Measurements from ENCODE around the gene MATCAP1.

GRCh38 chr16:67186550-67186950 lies 2.8 kb upstream of the MATCAP1 start:
- no peak for TF ChIP-seq CTCF (IDR thresholded peaks at IDR 0.05; ENCODE audit: low read length)
- no peak for TF ChIP-seq EZH2phosphoT487 (IDR thresholded peaks at IDR 0.05; ENCODE audit: low read length)
- TF ChIP-seq EZH2 (optimal IDR thresholded peaks at IDR 0.05; ENCODE audit: low read depth, low read length) = no peak

All from MM.1S (cell line).